ENCODE results near the gene AK2.

GRCh38 chr1:33022650-33023200 is 14.0 kb downstream of the AK2 start:
- TF ChIP-seq CTCF (IDR thresholded peaks at IDR 0.05; ENCODE audit: low read depth, low read length, poor library complexity, severe bottlenecking), result no peak
- no peak for TF ChIP-seq EZH2phosphoT487 (IDR thresholded peaks at IDR 0.05; ENCODE audit: borderline replicate concordance, low read length)
